Activated T-helper 9 cell treated with anti-CD3 and anti-CD28 coated beads, Interleukin-2, amount 50 U/mL, for 16 hours (primary cell): ENCODE measurements around the gene MAGEC3.

ENCODE experiments used
- DNase-seq: peaks from one replicate; pipeline ENCODE4 v3.0.0-alpha.2; 2020; ENCODE audit warnings: low read depth

MAGEC3 gene

GRCh38 chrX:141945426-141945825, 107.3 kb downstream of the MAGEC3 start:
- no peak for DNase-seq

DNA sequence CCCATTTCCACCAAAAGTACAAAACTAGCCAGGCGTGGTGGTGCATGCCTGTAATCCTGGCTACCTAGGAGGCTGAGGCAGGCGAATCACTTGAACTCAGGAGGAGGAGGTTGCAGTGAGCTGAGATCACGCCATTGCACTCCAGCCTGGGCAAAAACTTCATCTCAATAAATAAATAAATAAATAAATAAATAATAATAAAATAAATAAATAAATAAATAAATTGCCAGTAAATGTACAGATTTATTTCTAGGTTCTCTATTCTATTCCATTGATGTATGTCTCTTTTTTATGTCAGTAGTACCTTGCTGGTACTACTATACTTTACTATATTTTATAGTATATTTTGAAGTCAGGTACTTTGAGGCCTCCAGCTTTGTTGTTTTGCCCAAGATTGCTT, 109.2 kb downstream of the MAGEC3 start:
- no peak for DNase-seq
